GM19193 (cell line): ENCODE measurements around the gene MCM3AP.

Experiments
- POLR2A ChIP-seq: IDR thresholded peaks from 4 replicates; pipeline ENCODE4 v1.6.1; 2011; ENCODE audit not compliant: insufficient read depth, insufficient read length; ENCODE audit errors: extremely low read depth

MCM3AP gene

DNA sequence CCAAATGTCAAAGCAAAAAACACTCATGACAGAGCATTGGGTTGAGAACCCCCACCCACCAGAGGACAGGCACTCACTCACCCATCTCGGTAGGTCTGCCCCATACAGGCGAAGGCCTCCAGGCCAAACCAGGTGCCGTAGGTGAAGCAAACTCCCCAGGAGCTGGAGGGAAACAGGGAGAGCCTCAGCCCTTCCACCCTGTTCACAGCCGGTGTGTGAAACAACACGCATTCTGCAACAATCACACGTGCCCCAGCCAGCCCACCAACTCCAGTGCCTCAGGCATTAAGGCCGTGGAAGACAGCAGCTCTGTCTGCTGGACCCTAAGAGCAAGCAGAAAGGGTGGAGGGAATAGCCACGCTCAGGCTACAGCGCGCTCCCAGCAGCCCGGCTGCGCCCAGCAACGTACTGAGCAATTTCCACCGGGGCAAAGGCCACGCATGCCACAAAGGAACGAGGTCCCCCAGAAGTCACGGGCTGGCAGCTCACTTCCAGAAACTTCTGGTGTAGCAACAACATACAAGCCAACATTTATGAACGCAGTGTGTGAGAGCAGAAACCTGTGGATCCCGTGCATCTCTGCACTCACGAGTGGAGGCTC, 89.7 kb downstream of the MCM3AP start:
- TF ChIP-seq POLR2A: no peak

DNA sequence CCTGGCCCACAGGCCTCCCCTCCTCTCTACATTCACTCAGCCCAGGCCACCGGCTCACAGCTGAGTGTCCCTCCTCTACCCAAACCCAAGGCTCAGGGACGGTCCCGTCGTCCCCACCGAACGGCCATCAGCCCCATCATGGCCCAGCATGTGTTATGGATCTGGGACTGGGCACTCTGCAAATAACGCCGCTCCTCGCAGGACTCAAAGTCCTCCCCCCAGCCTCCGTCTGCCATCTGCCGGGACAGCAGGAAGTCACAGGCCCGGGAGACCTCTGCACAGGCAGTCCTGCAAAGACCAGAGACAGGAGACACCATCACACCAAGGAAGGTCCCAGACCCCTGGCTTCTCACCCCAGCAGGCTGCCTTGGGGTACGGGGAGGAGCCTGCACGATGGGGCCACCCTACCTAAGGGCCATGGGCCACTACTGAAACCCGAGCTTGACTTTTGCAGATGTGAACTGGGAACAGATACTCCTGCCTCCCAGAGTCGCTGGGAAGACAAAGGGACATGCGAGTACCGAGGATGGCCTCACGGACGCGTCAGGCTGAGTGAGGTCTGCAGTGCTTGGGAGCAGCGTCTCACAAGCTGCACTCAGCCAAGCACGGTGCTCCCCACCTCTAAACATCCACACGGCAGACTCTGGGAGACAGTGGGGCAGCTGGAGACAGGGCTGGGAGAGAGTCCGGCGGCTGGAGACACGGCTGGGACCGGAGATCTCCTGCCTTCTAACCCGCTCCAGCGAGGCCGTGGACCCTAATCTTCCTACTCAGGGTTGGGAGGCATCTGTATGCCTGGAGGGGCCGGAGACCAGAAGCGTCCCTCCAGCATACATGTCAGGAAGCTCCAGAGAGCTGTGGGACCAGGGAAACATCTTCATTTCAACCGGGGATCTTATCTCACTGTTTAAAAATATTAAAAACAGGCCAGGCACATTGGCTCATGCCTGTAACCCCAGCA, 90.8 kb downstream of the MCM3AP start:
- TF ChIP-seq POLR2A: no peak

DNA sequence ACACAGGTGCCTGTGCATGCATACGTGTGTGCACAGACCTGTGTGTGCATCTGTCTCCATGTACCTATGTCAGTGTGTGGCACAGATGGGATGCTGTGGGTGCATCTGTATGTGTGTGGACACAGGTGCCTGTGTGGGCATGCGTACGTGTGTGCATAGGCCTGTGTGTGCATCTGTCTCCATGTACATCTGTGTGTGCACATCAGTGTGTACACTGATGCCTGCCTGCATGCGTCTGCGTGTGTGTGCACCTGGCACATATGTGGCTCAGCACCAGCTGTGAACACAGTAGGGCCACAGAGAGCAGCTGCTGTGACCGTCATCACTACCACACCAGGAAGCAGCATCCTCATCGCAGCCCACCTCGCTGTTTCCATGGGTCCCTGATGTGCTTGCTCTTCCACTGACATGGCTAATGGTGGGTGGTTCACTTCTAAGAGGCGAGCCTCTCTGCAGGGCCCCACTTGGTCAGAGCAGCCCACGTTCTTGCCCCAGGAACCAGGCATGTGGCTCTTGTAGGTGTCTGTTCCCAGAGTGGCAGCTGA, 91.5 kb downstream of the MCM3AP start:
- no peak for TF ChIP-seq POLR2A

DNA sequence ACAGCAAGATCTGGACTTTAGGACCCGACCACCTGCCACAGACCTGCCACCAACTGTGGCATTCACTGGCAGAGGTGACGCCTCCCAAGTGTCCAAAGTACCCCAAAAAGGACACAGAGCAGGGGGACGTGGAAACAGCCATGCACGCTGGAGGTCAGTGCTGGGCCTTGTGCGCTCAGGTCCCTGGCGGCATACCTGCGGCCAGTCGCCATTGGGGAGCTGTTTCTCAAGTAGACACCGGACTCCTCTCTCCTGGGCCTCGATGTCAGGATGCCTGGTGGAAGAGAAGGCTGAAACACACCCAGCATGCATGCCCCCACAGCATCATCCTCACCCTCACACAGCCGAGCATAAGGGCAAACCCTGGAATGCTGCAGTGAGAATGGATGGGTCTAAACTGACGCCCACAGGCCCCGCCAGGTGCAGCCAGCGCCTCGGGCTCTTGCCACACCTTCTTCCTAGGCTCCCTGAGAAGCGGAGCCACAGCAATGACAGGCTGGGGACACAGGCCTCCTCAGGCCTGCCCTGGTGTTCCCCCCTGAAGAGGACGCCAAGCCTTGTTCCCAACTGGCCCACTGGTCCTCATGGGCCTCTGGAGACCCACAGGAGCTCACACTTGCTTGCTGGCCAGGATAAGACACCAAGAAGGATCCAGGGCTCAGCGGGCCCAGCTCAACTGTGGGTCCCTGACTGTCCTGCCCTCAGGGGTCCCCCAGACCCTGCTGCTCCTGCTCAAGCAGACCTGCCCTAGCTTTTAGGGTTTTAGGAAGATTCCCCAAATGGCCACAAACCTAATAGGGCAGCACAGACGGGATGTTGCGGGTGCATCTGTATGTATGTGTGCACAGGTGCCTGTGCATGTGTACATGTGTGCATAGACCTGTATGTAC, 93.5 kb downstream of the MCM3AP start:
- TF ChIP-seq POLR2A: no peak

DNA sequence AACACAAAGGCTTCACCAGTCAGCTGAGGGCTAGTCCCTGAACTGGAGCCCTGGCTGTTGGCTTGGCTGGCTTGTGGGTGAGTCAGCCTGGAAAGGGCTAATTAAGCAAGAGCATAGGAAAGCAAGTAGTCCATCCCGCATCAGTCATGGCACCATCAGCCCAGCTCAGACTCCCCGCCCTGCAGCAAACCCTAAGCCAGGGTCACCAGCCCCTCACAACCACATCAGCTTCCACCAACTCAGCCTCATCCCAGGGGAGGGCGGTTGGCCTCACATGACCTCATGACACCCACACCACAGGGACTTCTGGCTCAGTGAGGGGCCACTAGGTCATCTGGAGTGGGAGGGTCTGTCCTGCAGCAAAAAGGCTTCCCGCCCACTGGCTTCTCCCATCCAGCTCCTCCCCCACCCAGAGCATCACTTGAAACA, 94.1 kb downstream of the MCM3AP start:
- TF ChIP-seq POLR2A: no peak

DNA sequence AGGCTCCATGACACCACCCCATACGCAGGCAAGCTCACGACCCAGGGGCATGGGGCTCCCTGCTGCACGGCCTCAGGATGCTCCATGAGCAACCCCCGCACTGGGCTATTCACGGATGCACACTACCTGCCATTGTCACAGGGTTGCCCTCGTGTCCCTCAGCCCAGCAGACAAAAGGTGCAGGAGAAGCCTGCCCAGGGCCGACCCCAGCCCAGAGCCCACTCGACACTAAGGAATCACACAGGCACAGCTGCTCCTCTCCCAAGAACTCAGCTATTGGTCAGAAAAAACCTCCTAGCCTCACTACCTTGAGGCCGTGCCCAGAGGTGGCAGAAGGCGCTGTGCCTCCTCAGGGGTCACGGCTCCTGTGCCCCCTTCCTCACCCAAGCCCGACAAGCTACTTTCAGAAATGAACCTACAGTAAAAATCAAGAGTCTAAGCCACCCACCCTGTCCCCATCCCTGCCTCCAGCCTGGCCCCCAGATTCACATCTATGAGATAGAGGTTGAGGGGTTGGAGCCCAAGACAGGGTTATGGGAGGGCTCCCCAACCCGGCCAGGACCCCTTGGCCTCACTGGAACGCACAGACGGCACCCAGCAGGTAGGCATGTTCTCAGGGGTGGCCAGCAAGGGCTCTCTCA, 94.8 kb downstream of the MCM3AP start:
- no peak for TF ChIP-seq POLR2A

DNA sequence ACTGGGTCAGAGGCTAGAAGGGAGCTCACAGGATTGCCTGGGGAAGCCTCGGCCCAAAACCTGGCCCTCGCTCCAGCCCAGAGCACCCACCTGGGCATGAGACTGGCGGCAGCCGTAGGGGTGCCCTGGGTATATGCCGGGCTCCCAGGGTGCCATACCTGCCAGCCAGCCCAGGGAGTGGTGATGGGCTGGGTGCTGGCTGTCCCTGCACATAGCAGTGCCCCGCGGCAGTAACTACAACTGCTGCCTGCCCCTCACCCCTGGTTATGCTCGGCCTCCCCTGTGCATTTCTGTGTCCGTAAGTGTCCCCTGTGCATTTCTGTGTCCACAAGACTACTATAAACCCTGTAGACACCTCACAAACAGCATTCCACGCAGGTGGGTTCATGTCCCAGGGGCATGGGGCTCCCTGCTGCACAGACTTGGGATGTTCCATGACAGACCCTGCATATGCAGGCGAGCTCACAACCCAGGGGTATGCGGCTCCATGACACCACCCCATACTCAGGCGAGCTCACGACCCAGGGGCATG, 95.4 kb downstream of the MCM3AP start:
- no peak for TF ChIP-seq POLR2A

DNA sequence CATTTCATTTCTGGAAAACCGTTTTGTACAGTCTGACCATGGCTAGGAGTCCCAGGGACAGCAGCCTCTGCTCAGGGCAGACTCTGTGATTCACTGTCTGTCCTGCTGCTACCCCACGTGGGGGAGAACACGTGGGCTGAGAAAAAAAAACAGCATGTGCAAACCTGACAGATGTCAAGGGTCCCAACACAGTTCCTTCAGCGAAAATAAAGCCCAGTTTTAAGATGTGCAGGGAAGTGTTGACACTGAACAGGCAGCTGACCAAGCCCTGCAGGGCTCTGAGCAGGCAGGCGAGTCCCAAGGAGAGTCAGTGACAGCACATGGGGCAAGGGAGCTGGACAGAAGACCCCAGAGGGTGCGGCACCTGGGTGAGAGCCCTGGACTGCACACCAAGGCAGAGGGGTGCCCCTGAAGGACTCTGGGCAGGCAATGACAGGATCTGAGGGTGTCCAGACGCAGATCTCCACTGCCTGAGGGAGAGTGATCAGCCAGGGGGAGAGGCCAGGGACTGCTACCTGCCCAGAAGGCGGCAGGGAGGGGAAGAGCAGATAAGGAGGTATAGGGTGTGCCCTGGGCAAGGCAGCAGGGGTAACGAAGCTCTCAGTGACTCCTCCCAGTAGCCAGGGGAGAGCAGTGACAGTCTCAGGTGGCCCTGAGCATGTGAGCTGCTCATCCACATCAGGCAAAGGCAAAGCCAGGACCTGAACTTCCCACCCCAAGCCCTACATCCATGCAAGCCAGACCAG, 96.0 kb downstream of the MCM3AP start:
- no peak for TF ChIP-seq POLR2A

DNA sequence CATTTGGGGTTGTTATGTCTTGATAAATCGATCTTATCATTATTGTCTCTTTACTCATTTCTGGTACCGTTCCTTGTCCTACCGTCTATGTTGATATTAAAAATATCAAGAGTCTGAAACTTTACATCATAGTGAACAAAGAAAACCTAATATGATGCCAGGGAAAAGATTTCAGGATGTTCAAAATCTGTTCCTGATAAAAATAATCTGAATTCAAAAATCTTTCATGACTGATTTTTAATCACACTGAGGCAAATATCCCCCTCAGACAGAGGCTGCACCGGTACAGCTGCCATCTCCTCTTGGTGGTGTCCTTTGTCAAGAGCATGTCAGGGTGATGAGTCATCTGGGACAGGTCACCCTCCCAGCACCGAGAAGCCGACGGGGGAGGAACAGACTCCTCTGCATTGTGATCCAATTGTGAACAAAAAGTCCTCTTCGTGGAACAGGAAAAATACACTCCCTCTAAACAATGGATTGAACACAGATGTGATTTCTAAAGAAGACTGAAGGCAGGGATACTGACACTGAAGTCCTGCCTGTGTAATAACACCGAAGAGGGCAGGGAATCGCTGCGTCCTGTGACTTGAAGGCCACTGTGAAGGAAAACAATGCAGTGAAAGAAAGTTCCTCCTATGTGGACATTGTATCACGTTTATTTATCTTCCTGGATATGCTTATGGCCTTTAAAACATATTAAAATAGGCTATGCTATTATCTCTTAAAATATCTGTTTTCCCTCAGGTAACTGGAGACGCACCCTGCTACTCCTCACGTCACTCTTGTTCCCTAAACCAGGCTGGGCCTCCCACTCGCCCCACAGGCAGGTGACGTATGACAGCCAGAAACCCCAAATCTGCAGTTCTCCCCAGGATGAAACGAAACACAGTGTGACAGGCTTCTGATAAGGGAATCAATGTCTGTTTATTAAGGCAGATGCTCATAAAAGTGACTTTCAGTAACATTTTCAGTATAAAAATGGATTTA, 96.9 kb downstream of the MCM3AP start:
- no peak for TF ChIP-seq POLR2A

DNA sequence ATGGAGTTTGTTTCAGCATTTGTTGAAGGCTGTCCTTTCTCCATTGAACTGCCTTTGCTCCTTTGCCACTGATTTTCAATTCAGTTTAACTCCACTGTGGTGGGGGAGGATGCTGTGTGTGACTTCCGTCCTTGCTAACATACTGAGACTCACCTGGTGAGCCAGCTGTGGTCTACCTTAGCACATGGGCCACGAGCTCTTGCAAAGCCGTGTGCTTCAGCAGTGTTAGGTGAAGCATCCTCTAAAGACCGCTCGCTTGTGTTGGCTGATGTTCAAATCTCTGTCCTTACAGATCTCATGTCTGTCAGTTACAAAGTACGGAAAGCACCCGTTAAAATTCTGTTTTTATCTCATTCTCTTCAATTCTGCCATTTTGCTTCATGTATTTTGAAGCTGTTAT, 97.6 kb downstream of the MCM3AP start:
- no peak for TF ChIP-seq POLR2A

DNA sequence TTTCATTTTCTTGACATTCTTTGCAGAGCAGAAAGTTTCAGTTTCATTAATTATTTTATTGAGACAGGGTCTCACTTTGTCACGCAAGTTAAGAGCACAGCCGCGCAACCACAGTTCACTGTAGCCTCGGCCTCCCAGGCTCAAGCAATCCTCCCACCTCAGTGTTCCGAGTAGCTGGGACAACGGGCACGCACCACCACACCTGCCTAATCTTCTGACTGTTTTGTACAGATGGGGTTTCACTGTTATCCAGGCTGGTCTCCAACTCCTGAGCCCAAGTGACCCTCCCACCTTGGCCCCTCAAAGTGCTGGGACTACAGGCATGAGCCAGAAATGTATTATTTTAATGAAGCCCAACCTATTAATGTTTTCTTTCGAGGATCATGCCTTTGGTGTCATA, 98.2 kb downstream of the MCM3AP start:
- TF ChIP-seq POLR2A: no peak

DNA sequence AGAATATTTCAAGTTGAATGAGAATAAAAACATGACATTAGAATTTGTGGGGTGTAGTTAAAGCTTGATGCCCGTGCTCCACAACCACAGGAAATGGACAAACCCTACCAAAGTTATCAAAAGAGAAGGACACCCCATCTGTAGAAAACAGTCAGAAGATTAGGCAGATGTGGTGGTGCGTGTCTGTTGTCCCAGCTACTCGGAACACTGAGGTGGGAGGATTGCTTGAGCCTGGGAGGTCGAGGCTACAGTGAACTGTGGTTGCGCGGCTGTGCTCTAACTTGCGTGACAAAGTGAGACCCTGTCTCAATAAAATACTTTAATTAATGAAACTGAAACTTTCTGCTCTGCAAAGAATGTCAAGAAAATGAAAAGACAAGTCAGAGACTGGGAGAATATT, 99.7 kb downstream of the MCM3AP start:
- no peak for TF ChIP-seq POLR2A
